H1 (cell line): ENCODE results near the gene PCDHGA7. TPM values are rescaled to one million over a fixed set of nuclear protein-coding genes. Genes with fewer than 3 reads are reported as not detected.
"Not testable (repeated sequence)": the region's sequence is repeated elsewhere in the genome, so short reads cannot be mapped to it uniquely, and the experiment has no call there.

Experiments
- CTCF ChIA-PET: fragments of 300-600 bp; sonication (Branson Sonifier 250); formaldehyde crosslinking; loops from one replicate; lab custom pipeline; 2021; ENCODE audit not compliant: partially characterized antibody; lab: Charles Lee
- POLR2A ChIA-PET: fragments of 300-600 bp; sonication (Branson Sonifier 250); formaldehyde crosslinking; loops from one replicate; lab custom pipeline; 2021; ENCODE audit warnings: inconsistent platforms; ENCODE audit not compliant: partially characterized antibody; lab: Charles Lee
- DNase-seq, 2 experiments: peaks; one replicate each; pipeline versions ENCODE4 v3.0.0 to v3.0.0-alpha.2; 2010 to 2022; ENCODE audit warnings: low spot score in 2 of 2, low read depth in 1 of 2, mixed read lengths in 1 of 2
- FAIRE-seq: peaks from 2 replicates; lab custom pipeline; 2011; peaks lifted over from hg19 to GRCh38; lab: Jason Lieb, UNC
- H2AFZ ChIP-seq: 2 replicates; pipeline ENCODE4 v1.8.1; 2012; ENCODE audit warnings: low read length, inconsistent platforms
- H2AK5ac ChIP-seq: 2 replicates; pipeline ENCODE4 v1.6.1; 2013; ENCODE audit warnings: low read depth, low read length
- H2BK120ac ChIP-seq: replicated peaks from 2 replicates; pipeline ENCODE3; 2013; ENCODE audit warnings: low read depth, low read length, inconsistent platforms
- H2BK12ac ChIP-seq: 2 replicates; pipeline ENCODE4 v1.6.1; 2013; ENCODE audit warnings: low read depth, low read length
- H2BK15ac ChIP-seq: 2 replicates; pipeline ENCODE4 v1.6.1; 2013; ENCODE audit warnings: low read length
- H2BK20ac ChIP-seq: 2 replicates; pipeline ENCODE4 v1.6.1; 2013; ENCODE audit warnings: low read length
- H2BK5ac ChIP-seq: 2 replicates; pipeline ENCODE4 v1.6.1; 2013; ENCODE audit warnings: low read depth, low read length
- H3K14ac ChIP-seq: 2 replicates; pipeline ENCODE4 v1.6.1; 2013; ENCODE audit warnings: inconsistent platforms; ENCODE audit not compliant: insufficient read length
- H3K18ac ChIP-seq: 2 replicates; pipeline ENCODE4 v1.6.1; 2013; ENCODE audit warnings: low read length; ENCODE audit errors: extremely low read depth
- H3K23ac ChIP-seq: 2 replicates; pipeline ENCODE4 v1.6.1; 2013; ENCODE audit warnings: inconsistent platforms; ENCODE audit not compliant: insufficient read length
- H3K23me2 ChIP-seq: 2 replicates; pipeline ENCODE4 v1.6.1; 2013; ENCODE audit warnings: low read depth, low read length
- H3K27ac ChIP-seq: 2 replicates; pipeline ENCODE4 v1.6.1; 2011; ENCODE audit warnings: low read depth, low read length, inconsistent platforms
- H3K27me3 ChIP-seq, 4 experiments: replicated peaks in 1 of 4; 1 replicate in 1 of 4; 2 replicates in 3 of 4; pipeline versions ENCODE4 v1.6.1 to v1.8.1; 2011 to 2013; ENCODE audit warnings: low read length in 3 of 4, mild to moderate bottlenecking in 3 of 4, inconsistent platforms in 2 of 4, mixed read lengths in 2 of 4, moderate library complexity in 1 of 4; ENCODE audit not compliant: control insufficient read depth in 3 of 4, insufficient read depth in 3 of 4; ENCODE audit errors: extremely low read depth in 1 of 4
- H3K36me3 ChIP-seq, 4 experiments: 2 replicates each; pipeline versions ENCODE4 v1.6.1 to v1.8.1; 2011 to 2013; ENCODE audit warnings: mild to moderate bottlenecking in 4 of 4, low read length in 3 of 4, moderate library complexity in 2 of 4, control low read depth in 1 of 4, inconsistent platforms in 1 of 4; ENCODE audit not compliant: insufficient read depth in 4 of 4, control insufficient read depth in 2 of 4
- H3K4ac ChIP-seq: replicated peaks from 2 replicates; pipeline ENCODE3; 2013; ENCODE audit warnings: low read length, low read depth, mixed read lengths, inconsistent platforms; ENCODE audit not compliant: insufficient read length
- H3K4me1 ChIP-seq, 4 experiments: replicated peaks in 1 of 4; 1 replicate in 1 of 4; 2 replicates in 3 of 4; pipeline versions ENCODE4 v1.6.1 to v1.8.1; 2011 to 2013; ENCODE audit warnings: low read length in 3 of 4, inconsistent platforms in 2 of 4, mixed read lengths in 1 of 4; ENCODE audit not compliant: insufficient read depth in 4 of 4, control insufficient read depth in 3 of 4
- H3K4me2 ChIP-seq, 2 experiments: 2 replicates each; pipeline versions ENCODE4 v1.6.1 to v1.8.1; 2011 to 2013; ENCODE audit warnings: low read depth in 2 of 2, low read length in 2 of 2, control low read depth in 1 of 2, inconsistent platforms in 1 of 2, mild to moderate bottlenecking in 1 of 2; ENCODE audit not compliant: insufficient read depth in 1 of 2
- H3K4me3 ChIP-seq, 4 experiments: fragments of 200-600, 300-600 bp in 1 of 4; sonication (generic), shearing (Covaris generic), sonication (Bioruptor Twin) in 1 of 4; 2 replicates each; pipeline versions ENCODE4 v1.5.1 to v1.8.1; 2011 to 2016; ENCODE audit warnings: low read length in 4 of 4, low read depth in 3 of 4, control low read depth in 2 of 4, inconsistent platforms in 2 of 4, mild to moderate bottlenecking in 2 of 4, mixed read lengths in 1 of 4, moderate library complexity in 1 of 4; ENCODE audit not compliant: insufficient read depth in 2 of 4; ENCODE audit errors: extremely low read depth in 1 of 4
- H3K56ac ChIP-seq: replicated peaks from 2 replicates; pipeline ENCODE3; 2013; ENCODE audit warnings: low read depth, mild to moderate bottlenecking, mixed read lengths, low read length, inconsistent platforms; ENCODE audit not compliant: insufficient read length
- H3K79me1 ChIP-seq: 2 replicates; pipeline ENCODE4 v1.6.1; 2013; ENCODE audit warnings: low read depth, low read length, control low read depth
- H3K79me2 ChIP-seq, 2 experiments: 2 replicates each; pipeline versions ENCODE4 v1.6.1 to v1.8.1; 2012 to 2013; ENCODE audit warnings: low read length in 2 of 2, mild to moderate bottlenecking in 2 of 2, inconsistent platforms in 1 of 2; ENCODE audit not compliant: insufficient read depth in 2 of 2, control insufficient read depth in 1 of 2
- H3K9ac ChIP-seq, 4 experiments: replicated peaks in 1 of 4; 1 replicate in 1 of 4; 2 replicates in 3 of 4; pipeline versions ENCODE4 v1.6.1 to v1.8.1; 2011 to 2013; ENCODE audit warnings: low read depth in 3 of 4, low read length in 3 of 4, control low read depth in 2 of 4, mild to moderate bottlenecking in 2 of 4, moderate library complexity in 2 of 4, inconsistent platforms in 1 of 4; ENCODE audit errors: extremely low read depth in 1 of 4
- H3K9me3 ChIP-seq, 2 experiments: 2 replicates each; pipeline versions ENCODE4 v1.6.1 to v1.8.1; 2012 to 2013; ENCODE audit warnings: mild to moderate bottlenecking in 2 of 2, moderate library complexity in 2 of 2, control low read depth in 1 of 2, inconsistent platforms in 1 of 2, low read depth in 1 of 2, low read length in 1 of 2, mixed read lengths in 1 of 2; ENCODE audit not compliant: insufficient read depth in 2 of 2
- H4K20me1 ChIP-seq, 2 experiments: replicated peaks in 1 of 2; 2 replicates each; pipeline versions ENCODE3 to v1.8.1; 2011 to 2013; ENCODE audit warnings: inconsistent platforms in 2 of 2, low read length in 2 of 2, mild to moderate bottlenecking in 1 of 2; ENCODE audit not compliant: insufficient read depth in 2 of 2, control insufficient read depth in 1 of 2
- H4K5ac ChIP-seq: 2 replicates; pipeline ENCODE4 v1.6.1; 2013; ENCODE audit warnings: low read length, low read depth, mixed read lengths, inconsistent platforms; ENCODE audit not compliant: insufficient read length
- H4K8ac ChIP-seq: 2 replicates; pipeline ENCODE4 v1.8.0; 2013; ENCODE audit warnings: mild to moderate bottlenecking, moderate library complexity, low read length, inconsistent platforms; ENCODE audit not compliant: insufficient read depth; ENCODE audit errors: extremely low read depth
- H4K91ac ChIP-seq: replicated peaks from 2 replicates; pipeline ENCODE3; 2013; ENCODE audit warnings: low read length, mixed read lengths, inconsistent platforms; ENCODE audit not compliant: insufficient read length
- WGBS, 2 experiments: shearing (Covaris generic) in 1 of 2; methylation state at CpG; one replicate each; pipeline versions ENCODE4 v1.1.6 to v1.1.7; 2013 to 2015; ENCODE audit warnings: low lambda C conversion rate in 2 of 2, mixed read lengths in 2 of 2, inconsistent platforms in 1 of 2, low coverage in 1 of 2, missing lambda C conversion rate in 1 of 2; ENCODE audit not compliant: insufficient replicate concordance in 2 of 2, insufficient coverage in 1 of 2, insufficient read length in 1 of 2; ENCODE audit errors: extremely low coverage in 1 of 2, missing lambda C conversion rate in 1 of 2; 5-methylcytosine and 5-hydroxymethylcytosine counted together
- polyA plus RNA-seq, 7 experiments: library from polyadenylated mRNA; depleted of rRNA in 3 of 7; stranded (reverse) in 5 of 7; unstranded in 2 of 7; fragments of >200 nt in 5 of 7; fragments of 200-250 nt in 2 of 7; gene quantifications; 1 replicate in 5 of 7; 2 replicates in 1 of 7; 4 replicates in 1 of 7; pipeline versions ENCODE4 v1.2.1 to v1.2.3, GENCODE V29; 2011 to 2013; ENCODE audit warnings: missing spikeins in 2 of 7, mixed read lengths in 2 of 7
- total RNA-seq: library from RNA; stranded (reverse); fragmentation: NEBNext Ultra II Directional; extraction: Animal tissue kit (Norgen Biotek cat#: 25700); gene quantifications from 2 replicates; pipeline ENCODE4 v1.2.1, GENCODE V29; 2021

Gene PCDHGA7
- total and polyA plus RNA-seq, 2 of the 8 experiments (the other 6 are each of a cell fraction or from before 2014, with no cell fraction given) = 0.39 to 1.1 TPM

DNA sequence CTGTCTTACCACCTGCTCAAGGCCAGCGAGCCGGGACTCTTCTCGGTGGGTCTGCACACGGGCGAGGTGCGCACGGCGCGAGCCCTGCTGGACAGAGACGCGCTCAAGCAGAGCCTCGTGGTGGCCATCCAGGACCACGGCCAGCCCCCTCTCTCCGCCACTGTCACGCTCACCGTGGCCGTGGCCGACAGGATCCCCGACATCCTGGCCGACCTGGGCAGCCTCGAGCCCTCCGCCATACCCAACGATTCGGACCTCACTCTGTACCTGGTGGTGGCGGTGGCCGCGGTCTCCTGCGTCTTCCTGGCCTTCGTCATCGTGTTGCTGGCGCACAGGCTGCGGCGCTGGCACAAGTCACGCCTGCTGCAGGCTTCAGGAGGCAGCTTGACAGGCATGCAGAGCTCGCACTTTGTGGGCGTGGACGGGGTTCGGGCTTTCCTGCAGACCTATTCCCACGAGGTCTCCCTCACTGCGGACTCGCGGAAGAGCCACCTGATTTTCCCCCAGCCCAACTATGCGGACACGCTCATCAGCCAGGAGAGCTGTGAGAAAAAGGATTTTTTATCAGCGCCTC, 41.7 kb upstream of the PCDHGA7 start:
- H3K14ac ChIP-seq, H4K20me1 ChIP-seq, H3K27me3 ChIP-seq, H3K4me1 ChIP-seq, H2BK20ac ChIP-seq, H3K36me3 ChIP-seq, H4K91ac ChIP-seq, H3K4me3 ChIP-seq, H4K8ac ChIP-seq, DNase-seq, H3K9ac ChIP-seq, H3K27ac ChIP-seq, H2AK5ac ChIP-seq, H2BK12ac ChIP-seq, H3K4ac ChIP-seq, H3K23ac ChIP-seq, H3K18ac ChIP-seq, H3K56ac ChIP-seq, H2BK5ac ChIP-seq, H3K23me2 ChIP-seq, H3K79me2 ChIP-seq, FAIRE-seq, H2BK15ac ChIP-seq, H4K5ac ChIP-seq, POLR2A ChIA-PET, H2BK120ac ChIP-seq, H2AFZ ChIP-seq, H3K4me2 ChIP-seq, H3K79me1 ChIP-seq: not testable (repeated sequence)
- 95% methylated on average over 32 of the region's 45 CpGs; no CpG with 5 or more reads in 1 of the 2 experiments for WGBS, 2 experiments
- CTCF ChIA-PET = interaction anchor here (0.6 to 4.8 kb wide), 3 partner anchors 21 to 117 kb away, joined by 3 to 22 read pairs (median 21); partner anchors contain the start of genes PCDHB15 and TAF7
- peaks cover 33 to 43% of the 10 kb centered on the region in 2 experiments; a peak in 3 of 4 replicates for H3K9me3 ChIP-seq
